GM21619 (cell line): Measurements from ENCODE around the gene LMO2.
"Not testable (repeated sequence)": the region's sequence is repeated elsewhere in the genome, so short reads cannot be mapped to it uniquely, and the experiment has no call there.

Source experiments
- ATAC-seq: cut with Tn5 transposase; IDR thresholded peaks from one replicate; pipeline ENCODE4 v1.9.1; 2021; ENCODE audit not compliant: unreplicated experiment

The LMO2 gene

GRCh38 chr11:33891714-33892327 is at the start of gene LMO2:
Gene LMO2 (minus strand): TSS chr11:33892076. CDS start chr11:33869716, 22,360 bp downstream.
- no peak for ATAC-seq

GRCh38 chr11:33940538-33940815 is 48.6 kb upstream of the LMO2 start:
- no peak for ATAC-seq

GRCh38 chr11:33936725-33937604 is 45.1 kb upstream of the LMO2 start:
- ATAC-seq = no peak

DNA sequence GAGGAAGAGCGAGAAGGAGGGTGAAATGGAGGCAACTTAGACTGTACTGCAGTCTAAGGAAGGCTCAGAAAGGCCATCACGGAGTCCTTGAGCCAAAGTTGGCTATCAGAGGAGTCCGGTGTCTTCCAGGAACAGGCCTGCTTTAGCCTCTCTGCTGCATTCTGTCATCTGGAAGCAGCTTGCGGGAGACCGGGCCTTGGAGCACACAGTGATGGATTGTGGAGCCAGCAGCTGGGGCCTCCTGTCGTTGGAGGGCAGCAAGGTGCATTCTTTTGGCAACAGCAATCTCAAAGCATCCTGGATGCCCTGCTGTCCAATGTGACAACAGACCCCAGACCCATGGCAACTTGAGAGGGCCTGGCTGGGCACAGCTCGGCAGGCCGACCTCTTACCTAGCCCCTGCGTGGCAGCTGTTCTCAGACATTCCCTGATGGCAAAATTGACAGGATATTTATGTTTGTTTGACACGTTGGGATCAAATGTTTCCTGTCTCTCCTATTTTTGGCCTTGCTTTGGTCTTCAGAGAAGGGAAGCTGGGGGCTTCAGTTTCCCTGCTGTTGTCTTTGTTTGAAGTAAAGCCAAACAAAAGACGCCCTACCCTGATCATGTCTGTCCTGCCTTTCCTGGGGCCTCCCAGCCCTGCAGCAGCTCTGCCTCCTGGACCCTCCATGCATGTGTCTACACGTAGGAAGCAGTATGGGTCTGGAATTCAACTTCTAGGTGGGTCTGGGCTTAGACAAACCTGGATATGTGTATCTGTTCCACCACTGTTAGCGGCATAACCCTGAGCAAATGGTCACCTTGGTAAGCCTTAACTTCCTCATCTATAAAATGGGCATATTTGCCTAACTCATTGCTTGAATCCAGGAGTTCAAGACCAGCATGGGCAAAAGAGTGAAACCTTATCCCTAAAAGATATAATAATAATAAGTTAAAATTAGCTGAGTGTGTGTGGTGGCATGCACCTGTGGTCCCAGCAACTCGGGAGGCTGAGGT is 43.9 kb upstream of the LMO2 start:
- no peak for ATAC-seq

- ATAC-seq = no peak
Observed at GRCh38 chr11:33935005-33935404, 43.1 kb upstream of the LMO2 start.

DNA sequence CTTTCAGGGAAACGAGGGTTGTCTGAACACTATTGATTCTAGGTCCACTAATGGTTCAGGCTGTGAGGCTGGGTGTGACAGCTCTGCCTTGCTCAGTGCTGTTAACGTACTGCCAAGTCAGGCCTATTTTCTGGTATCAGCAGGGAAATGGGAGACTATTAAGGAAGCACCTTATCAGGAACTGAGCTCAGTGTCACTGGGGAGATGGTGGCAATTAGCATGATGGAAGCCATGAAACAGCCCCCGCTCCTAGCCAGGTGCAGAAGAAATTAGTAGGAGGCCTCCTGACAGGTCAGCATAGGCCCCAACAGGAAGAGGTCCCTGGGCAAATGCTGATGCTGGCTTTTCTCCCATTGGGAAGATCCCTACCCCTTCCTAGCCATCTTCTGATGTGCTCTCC is 42.6 kb upstream of the LMO2 start:
- ATAC-seq = no peak

DNA sequence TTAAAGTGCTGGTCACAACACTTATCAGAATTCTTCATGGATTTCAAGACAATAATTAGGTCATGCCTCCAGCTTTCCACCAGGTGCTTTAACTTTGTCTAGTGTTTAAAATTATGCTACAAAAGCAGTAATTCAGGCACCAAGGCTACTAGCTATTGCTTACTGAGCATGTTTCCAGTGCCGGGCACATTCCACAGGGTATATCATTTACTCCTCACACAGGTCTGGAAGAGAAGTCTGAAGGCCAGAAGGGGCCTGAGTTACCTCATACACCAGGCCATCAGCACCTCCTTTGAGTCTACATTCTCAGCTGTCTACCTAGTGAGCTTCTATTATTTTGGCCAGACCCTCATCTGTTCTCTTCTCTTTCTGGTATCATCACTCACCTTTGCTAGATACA is 41.7 kb upstream of the LMO2 start:
- no peak for ATAC-seq

GRCh38 chr11:33932721-33933120 is 40.8 kb upstream of the LMO2 start:
- ATAC-seq = no peak

- not testable (repeated sequence) for ATAC-seq
Observed at GRCh38 chr11:33931739-33932366, 40.0 kb upstream of the LMO2 start.

DNA sequence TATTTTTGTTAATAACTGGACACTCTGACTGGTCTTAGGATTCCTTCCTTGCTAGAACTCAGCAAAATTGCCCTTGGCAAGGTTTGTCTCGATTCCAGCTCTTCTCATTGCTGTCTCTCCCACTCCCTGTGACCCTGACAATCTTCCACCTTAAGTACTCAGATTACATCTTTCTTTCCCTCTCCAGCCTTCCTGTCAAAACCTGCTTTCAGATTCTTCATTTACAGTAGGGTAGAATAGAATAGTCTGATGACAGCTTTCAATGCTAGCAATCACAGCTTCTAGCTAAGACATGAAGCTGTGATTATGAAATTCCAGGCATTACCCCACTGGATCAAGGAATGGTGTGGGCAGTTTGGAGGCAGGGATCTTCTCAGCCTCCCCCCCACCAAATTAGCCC is 39.2 kb upstream of the LMO2 start:
- ATAC-seq = no peak

GRCh38 chr11:33930317-33931021 is 38.6 kb upstream of the LMO2 start:
- no peak for ATAC-seq

- no peak for ATAC-seq
Observed at GRCh38 chr11:33928564-33928963, 36.7 kb upstream of the LMO2 start.

- no peak for ATAC-seq
Observed at GRCh38 chr11:33926671-33927552, 35.0 kb upstream of the LMO2 start.

GRCh38 chr11:33924341-33924740 is 32.5 kb upstream of the LMO2 start:
- no peak for ATAC-seq

DNA sequence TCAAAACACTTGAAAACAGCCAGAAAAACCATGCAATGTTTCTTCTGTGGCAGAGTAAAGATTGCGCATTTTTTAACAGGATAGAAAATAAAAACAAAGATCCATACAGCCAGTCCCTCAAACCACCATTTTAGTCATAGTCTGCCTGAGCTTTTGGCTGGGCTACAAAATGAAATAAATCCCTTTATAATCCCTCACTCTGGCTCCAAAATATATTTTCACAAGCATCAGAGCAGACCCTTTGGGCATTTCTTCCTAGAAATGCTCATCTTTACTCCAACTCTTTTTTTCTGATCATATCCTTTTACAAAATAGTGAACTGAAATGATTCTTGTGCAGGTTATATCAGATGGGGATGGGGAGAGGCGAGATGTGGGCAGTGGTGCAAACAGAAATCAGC is 31.8 kb upstream of the LMO2 start:
- no peak for ATAC-seq

GRCh38 chr11:33920838-33921613 is 29.1 kb upstream of the LMO2 start:
- peak; percentile 95 for ATAC-seq

GRCh38 chr11:33919645-33920044 is 27.8 kb upstream of the LMO2 start:
- no peak for ATAC-seq

GRCh38 chr11:33917402-33917801 is 25.5 kb upstream of the LMO2 start:
- ATAC-seq = not testable (repeated sequence)

- no peak for ATAC-seq
Observed at GRCh38 chr11:33916736-33917135, 24.9 kb upstream of the LMO2 start.
